Smooth muscle cell (in vitro differentiated cells): Measurements from ENCODE around the gene MUC5B. TPM values are rescaled to one million over a fixed set of nuclear protein-coding genes. Genes with fewer than 3 reads are reported as not detected.

ENCODE experiments used
- DNase-seq: peaks from one replicate; lab custom pipeline; 2025; ENCODE audit not compliant: unreplicated experiment; lab: John Stamatoyannopoulos, UW
- H2AFZ ChIP-seq: fragments of 200-600 bp; sonication (generic); 2 replicates; pipeline ENCODE4 v1.6.0; 2016; ENCODE audit warnings: antibody characterized with exemption, low read depth, mild to moderate bottlenecking
- H3F3A ChIP-seq: fragments of 200-600 bp; sonication (generic); 2 replicates; pipeline ENCODE4 v1.6.0; 2017; ENCODE audit warnings: antibody characterized with exemption, low read depth
- H3K27ac ChIP-seq: fragments of 200-600 bp; sonication (generic); 2 replicates; pipeline ENCODE4 v1.5.1; 2016; ENCODE audit warnings: low read depth, mild to moderate bottlenecking
- H3K27me3 ChIP-seq: fragments of 200-600 bp; sonication (generic); 2 replicates; pipeline ENCODE4 v1.6.1; 2016; ENCODE audit warnings: low read depth, mild to moderate bottlenecking
- H3K36me3 ChIP-seq: fragments of 200-600 bp; sonication (generic); 2 replicates; pipeline ENCODE4 v1.5.1; 2016; ENCODE audit warnings: low read depth
- H3K4me1 ChIP-seq: fragments of 200-600 bp; sonication (generic); 2 replicates; pipeline ENCODE4 v1.5.1; 2016; ENCODE audit warnings: low read depth
- H3K4me2 ChIP-seq: fragments of 200-600 bp; sonication (generic); 2 replicates; pipeline ENCODE4 v1.6.0; 2016; ENCODE audit warnings: mild to moderate bottlenecking
- H3K4me3 ChIP-seq: fragments of 200-600 bp; sonication (generic); 2 replicates; pipeline ENCODE4 v1.5.1; 2016; ENCODE audit warnings: mild to moderate bottlenecking
- H3K79me2 ChIP-seq: fragments of 200-600 bp; sonication (generic); 2 replicates; pipeline ENCODE4 v1.6.0; 2016; ENCODE audit warnings: low read depth, mild to moderate bottlenecking
- H3K9ac ChIP-seq: fragments of 200-600 bp; sonication (generic); 2 replicates; pipeline ENCODE4 v1.6.0; 2016; ENCODE audit warnings: low read depth
- H3K9me3 ChIP-seq: fragments of 200-600 bp; sonication (generic); replicated peaks from 2 replicates; pipeline ENCODE4 v1.5.1; 2016; ENCODE audit warnings: low read depth
- H4K20me1 ChIP-seq: fragments of 200-600 bp; sonication (generic); 2 replicates; pipeline ENCODE4 v1.6.0; 2016; ENCODE audit warnings: low read depth
- WGBS: methylation state at CpG from one replicate; pipeline ENCODE4 v1.1.7; 2016; ENCODE audit warnings: low lambda C conversion rate; 5-methylcytosine and 5-hydroxymethylcytosine counted together
- polyA plus RNA-seq: library from polyadenylated mRNA; unstranded; fragments of >200 nt; fragmentation: Nextera tagmentation; extraction: Ambion mirVana; gene quantifications from 2 replicates; pipeline ENCODE4 v1.2.1, GENCODE V29; 2016
- total RNA-seq: library from RNA; depleted of rRNA; stranded (reverse); fragments of >200 nt; gene quantifications from 2 replicates; pipeline ENCODE4 v1.2.3, GENCODE V29; 2014
- TF ChIP-seq, protein P1 (sequence below): fragments of 200-600 bp; sonication (generic); IDR thresholded peaks from 2 replicates; pipeline ENCODE4 v1.5.1; 2017; ENCODE audit warnings: borderline replicate concordance, mild to moderate bottlenecking, antibody characterized with exemption; ENCODE audit not compliant: insufficient read depth, poor library complexity, severe bottlenecking

Gene MUC5B
- total and polyA plus RNA-seq, 2 experiments from 2014 or later = not detected

DNA sequence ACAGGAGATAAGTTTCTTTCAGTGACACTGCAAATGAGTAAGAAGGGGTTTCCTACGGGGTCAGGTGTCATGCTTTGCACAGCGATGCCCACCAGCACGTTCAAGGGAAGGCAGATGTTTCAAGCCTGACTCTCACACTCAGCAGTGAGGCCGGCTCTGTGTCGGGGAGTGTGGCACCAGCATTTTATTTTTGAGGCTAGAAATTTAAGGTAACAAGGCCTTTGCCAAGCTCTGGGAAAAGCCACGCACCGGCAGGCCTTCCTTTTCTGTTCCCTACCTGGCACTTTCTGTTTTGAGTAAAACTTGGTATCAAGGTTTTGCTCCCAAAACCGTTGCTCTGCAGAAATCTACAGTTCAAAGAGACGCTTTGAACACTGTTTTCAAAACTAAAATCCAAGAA, 48.5 kb downstream of the MUC5B start:
- no peak overlapping the region for H3K9ac ChIP-seq
- H2AFZ ChIP-seq = no peak overlapping the region
- TF ChIP-seq, protein P1, sequence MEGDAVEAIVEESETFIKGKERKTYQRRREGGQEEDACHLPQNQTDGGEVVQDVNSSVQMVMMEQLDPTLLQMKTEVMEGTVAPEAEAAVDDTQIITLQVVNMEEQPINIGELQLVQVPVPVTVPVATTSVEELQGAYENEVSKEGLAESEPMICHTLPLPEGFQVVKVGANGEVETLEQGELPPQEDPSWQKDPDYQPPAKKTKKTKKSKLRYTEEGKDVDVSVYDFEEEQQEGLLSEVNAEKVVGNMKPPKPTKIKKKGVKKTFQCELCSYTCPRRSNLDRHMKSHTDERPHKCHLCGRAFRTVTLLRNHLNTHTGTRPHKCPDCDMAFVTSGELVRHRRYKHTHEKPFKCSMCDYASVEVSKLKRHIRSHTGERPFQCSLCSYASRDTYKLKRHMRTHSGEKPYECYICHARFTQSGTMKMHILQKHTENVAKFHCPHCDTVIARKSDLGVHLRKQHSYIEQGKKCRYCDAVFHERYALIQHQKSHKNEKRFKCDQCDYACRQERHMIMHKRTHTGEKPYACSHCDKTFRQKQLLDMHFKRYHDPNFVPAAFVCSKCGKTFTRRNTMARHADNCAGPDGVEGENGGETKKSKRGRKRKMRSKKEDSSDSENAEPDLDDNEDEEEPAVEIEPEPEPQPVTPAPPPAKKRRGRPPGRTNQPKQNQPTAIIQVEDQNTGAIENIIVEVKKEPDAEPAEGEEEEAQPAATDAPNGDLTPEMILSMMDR = no peak
- H3K79me2 ChIP-seq = no peaks in the 10 kb centered on the region
- no peaks in the 10 kb centered on the region for H3K4me1 ChIP-seq
- peaks cover 17% of the 10 kb centered on the region for H4K20me1 ChIP-seq
- 88% methylated on average over 9 of the region's 9 CpGs for WGBS
- no peaks in the 10 kb centered on the region for H3K36me3 ChIP-seq
- peaks cover 7% of the 10 kb centered on the region for H3F3A ChIP-seq
- H3K4me2 ChIP-seq = no peak overlapping the region
- no peak for DNase-seq
- no peaks in the 10 kb centered on the region for H3K9me3 ChIP-seq
- no peak overlapping the region for H3K4me3 ChIP-seq
- H3K27ac ChIP-seq = no peak overlapping the region
- no peaks in the 10 kb centered on the region for H3K27me3 ChIP-seq

DNA sequence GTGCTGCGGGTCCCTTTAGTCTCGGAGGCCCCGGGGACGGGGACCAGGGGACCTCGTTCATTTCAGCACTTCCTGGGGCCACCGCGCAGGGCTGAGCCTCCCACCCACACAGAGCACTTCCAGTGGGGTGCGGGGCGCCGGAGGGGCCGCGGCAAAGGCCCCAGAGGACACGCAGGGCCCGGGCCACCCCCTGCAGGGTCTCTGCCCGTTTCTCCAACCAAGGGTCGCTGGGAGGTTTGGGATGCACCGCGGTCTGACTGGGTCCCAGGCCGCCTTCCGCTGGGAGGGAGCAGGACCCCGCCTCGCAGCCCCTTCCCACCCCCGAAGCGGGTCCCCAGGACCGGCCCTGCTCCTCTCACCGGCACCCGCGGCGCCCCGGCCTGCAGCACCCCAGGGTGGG, 49.1 kb downstream of the MUC5B start:
- no peak for DNase-seq
- Histone ChIP-seq H3K79me2 (no peaks in the 10 kb centered on the region), H3K9ac (no peak overlapping the region), H4K20me1 (peaks cover 21% of the 10 kb centered on the region), H3F3A (peaks cover 7% of the 10 kb centered on the region), H2AFZ (no peak overlapping the region), H3K27ac (no peak overlapping the region), H3K27me3 (no peaks in the 10 kb centered on the region), H3K4me1 (no peaks in the 10 kb centered on the region), H3K4me2 (no peak overlapping the region), H3K4me3 (no peak overlapping the region), H3K36me3 (no peaks in the 10 kb centered on the region), H3K9me3 (no peaks in the 10 kb centered on the region)
- TF ChIP-seq, protein P1 = no peak
- WGBS = 96% methylated on average over 16 of the region's 30 CpGs

GRCh38 chr11:1272531-1272930, 49.7 kb downstream of the MUC5B start:
- peaks cover 7% of the 10 kb centered on the region for H3F3A ChIP-seq
- no peaks in the 10 kb centered on the region for H3K4me1 ChIP-seq
- H3K9me3 ChIP-seq = no peaks in the 10 kb centered on the region
- H3K36me3 ChIP-seq = no peaks in the 10 kb centered on the region
- WGBS = 97% methylated on average over 29 of the region's 30 CpGs
- TF ChIP-seq, protein P1 = no peak
- H3K9ac ChIP-seq = no peak overlapping the region
- H3K4me2 ChIP-seq = no peak overlapping the region
- H4K20me1 ChIP-seq = peaks cover 27% of the 10 kb centered on the region
- no peak overlapping the region for H3K27ac ChIP-seq
- no peak overlapping the region for H2AFZ ChIP-seq
- H3K4me3 ChIP-seq = no peak overlapping the region
- no peak for DNase-seq
- H3K27me3 ChIP-seq = no peaks in the 10 kb centered on the region
- H3K79me2 ChIP-seq = no peaks in the 10 kb centered on the region

GRCh38 chr11:1274501-1274900, 51.6 kb downstream of the MUC5B start:
- H3K9me3 ChIP-seq = no peaks in the 10 kb centered on the region
- DNase-seq = no peak
- TF ChIP-seq, protein P1 = no peak
- H3F3A ChIP-seq = peaks cover 7% of the 10 kb centered on the region
- 96% methylated on average over 14 of the region's 14 CpGs for WGBS
- no peak overlapping the region for H2AFZ ChIP-seq
- H3K36me3 ChIP-seq = no peaks in the 10 kb centered on the region
- H3K4me2 ChIP-seq = no peak overlapping the region
- no peak overlapping the region for H3K27ac ChIP-seq
- no peak overlapping the region for H3K9ac ChIP-seq
- H3K4me1 ChIP-seq = no peaks in the 10 kb centered on the region
- H4K20me1 ChIP-seq = peaks cover 44% of the 10 kb centered on the region
- no peak overlapping the region for H3K4me3 ChIP-seq
- H3K27me3 ChIP-seq = no peaks in the 10 kb centered on the region
- H3K79me2 ChIP-seq = no peaks in the 10 kb centered on the region
